SW 1271 (cell line): ENCODE data around the gene TRIM67.
"Not testable (repeated sequence)": the region's sequence is repeated elsewhere in the genome, so short reads cannot be mapped to it uniquely, and the experiment has no call there.

Experiments
- DNase-seq, 2 experiments: peaks; one replicate each; lab custom pipeline; 2025; lab: John Stamatoyannopoulos, UW

Gene TRIM67

GRCh38 chr1:231203259-231204057, 41.6 kb downstream of the TRIM67 start:
- DNase-seq = no peak

GRCh38 chr1:231206856-231207255, 45.0 kb downstream of the TRIM67 start:
- DNase-seq = no peak

- DNase-seq = no peak
Measured at GRCh38 chr1:231207437-231207836, 45.6 kb downstream of the TRIM67 start.

GRCh38 chr1:231208980-231209379, 47.1 kb downstream of the TRIM67 start:
- DNase-seq = no peak

- no peak for DNase-seq
Measured at GRCh38 chr1:231209531-231209930, 47.7 kb downstream of the TRIM67 start.

- no peak for DNase-seq
Measured at GRCh38 chr1:231210126-231210525, 48.3 kb downstream of the TRIM67 start.

- DNase-seq = peak in 1 of 2 experiments; percentile 39
Measured at GRCh38 chr1:231211005-231211857, 49.4 kb downstream of the TRIM67 start.

GRCh38 chr1:231212301-231212700, 50.4 kb downstream of the TRIM67 start:
- DNase-seq = not testable (repeated sequence)

GRCh38 chr1:231213831-231214573, 52.1 kb downstream of the TRIM67 start:
- DNase-seq = no peak

- DNase-seq = no peak
Measured at GRCh38 chr1:231214918-231215680, 53.2 kb downstream of the TRIM67 start.

- DNase-seq = no peak
Measured at GRCh38 chr1:231215681-231216385, 54.0 kb downstream of the TRIM67 start.

- DNase-seq = no peak
Measured at GRCh38 chr1:231216498-231216897, 54.6 kb downstream of the TRIM67 start.

- DNase-seq = no peak
Measured at GRCh38 chr1:231217056-231217455, 55.2 kb downstream of the TRIM67 start.

GRCh38 chr1:231218078-231218477, 56.2 kb downstream of the TRIM67 start:
- DNase-seq = no peak

GRCh38 chr1:231219422-231220401, 57.9 kb downstream of the TRIM67 start:
- no peak for DNase-seq

- DNase-seq = no peak
Measured at GRCh38 chr1:231220801-231221200, 58.9 kb downstream of the TRIM67 start.

- DNase-seq = no peak
Measured at GRCh38 chr1:231226156-231226555, 64.3 kb downstream of the TRIM67 start.

GRCh38 chr1:231231511-231231910, 69.7 kb downstream of the TRIM67 start:
- DNase-seq = no peak

GRCh38 chr1:231232870-231233734, 71.2 kb downstream of the TRIM67 start:
- DNase-seq = no peak
